Measurements from ENCODE around the gene FEM1C.

DNA sequence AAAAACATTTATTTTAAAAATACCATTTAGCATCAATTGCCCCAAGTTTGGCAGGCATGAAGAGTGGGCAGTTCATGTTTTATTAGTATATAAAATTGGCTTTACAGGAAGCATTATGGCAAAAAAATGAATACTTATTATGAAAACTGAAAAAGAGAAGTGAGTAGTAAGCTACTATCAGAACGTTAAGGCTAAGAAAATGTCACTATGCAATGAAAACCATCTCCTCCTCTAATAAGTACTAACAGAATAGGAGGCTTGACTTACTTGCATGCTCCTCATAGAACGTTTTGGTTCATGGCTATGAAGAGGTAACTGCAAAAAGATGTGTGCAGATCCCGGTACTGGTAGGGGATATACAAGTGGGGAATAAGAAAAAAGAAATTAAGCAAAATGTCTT is 34.1 kb upstream of the FEM1C start:
- TF ChIP-seq ZFP3 (CRISPR knock-in tag; IDR thresholded peaks at IDR 0.05), result no peak
- TF ChIP-seq, protein P1, sequence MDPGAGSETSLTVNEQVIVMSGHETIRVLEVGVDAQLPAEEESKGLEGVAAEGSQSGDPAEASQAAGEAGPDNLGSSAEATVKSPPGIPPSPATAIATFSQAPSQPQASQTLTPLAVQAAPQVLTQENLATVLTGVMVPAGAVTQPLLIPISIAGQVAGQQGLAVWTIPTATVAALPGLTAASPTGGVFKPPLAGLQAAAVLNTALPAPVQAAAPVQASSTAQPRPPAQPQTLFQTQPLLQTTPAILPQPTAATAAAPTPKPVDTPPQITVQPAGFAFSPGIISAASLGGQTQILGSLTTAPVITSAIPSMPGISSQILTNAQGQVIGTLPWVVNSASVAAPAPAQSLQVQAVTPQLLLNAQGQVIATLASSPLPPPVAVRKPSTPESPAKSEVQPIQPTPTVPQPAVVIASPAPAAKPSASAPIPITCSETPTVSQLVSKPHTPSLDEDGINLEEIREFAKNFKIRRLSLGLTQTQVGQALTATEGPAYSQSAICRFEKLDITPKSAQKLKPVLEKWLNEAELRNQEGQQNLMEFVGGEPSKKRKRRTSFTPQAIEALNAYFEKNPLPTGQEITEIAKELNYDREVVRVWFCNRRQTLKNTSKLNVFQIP (CRISPR knock-in tag; IDR thresholded peaks at IDR 0.05; ENCODE audit: borderline replicate concordance, low read depth), result no peak
- no peak for TF ChIP-seq ARNTL (CRISPR knock-in tag; IDR thresholded peaks at IDR 0.05; ENCODE audit: borderline replicate concordance, low read depth)
- TF ChIP-seq ZNF70 (CRISPR knock-in tag; IDR thresholded peaks at IDR 0.05), result no peak
